Esophagus squamous epithelium (tissue), 5 donors: ENCODE results near the gene RILPL1. TPM values are rescaled to one million over a fixed set of nuclear protein-coding genes. Genes with fewer than 3 reads are reported as not detected.

Experiments
- DNase-seq: peaks from one replicate; lab custom pipeline; 2025; lab: John Stamatoyannopoulos, UW
- H3K27ac ChIP-seq, 4 donors: fragments of 200-600 bp; sonication (generic); one replicate each; pipeline ENCODE4 v1.5.1; 2016 to 2019; ENCODE audit warnings: mild to moderate bottlenecking in 1 of 4
- H3K27me3 ChIP-seq, 4 donors: fragments of 200-600 bp; sonication (generic); 1 replicate in 3 of 4; 2 replicates in 1 of 4; pipeline versions ENCODE4 v1.5.1 to v1.6.0; 2017 to 2021; ENCODE audit warnings: antibody characterized with exemption in 1 of 4
- H3K36me3 ChIP-seq, 3 donors: fragments of 200-600 bp; sonication (generic); one replicate each; pipeline ENCODE4 v1.5.1; 2016 to 2019
- H3K4me1 ChIP-seq, 3 donors: fragments of 200-600 bp; sonication (generic); one replicate each; pipeline ENCODE4 v1.5.1; 2017 to 2019
- H3K4me3 ChIP-seq, 4 donors: fragments of 200-600 bp; sonication (generic); 1 replicate in 3 of 4; 2 replicates in 1 of 4; pipeline ENCODE4 v1.5.1; 2016 to 2019; ENCODE audit warnings: mild to moderate bottlenecking in 2 of 4, moderate library complexity in 1 of 4
- H3K9me3 ChIP-seq, 3 donors: fragments of 200-600 bp; sonication (generic); one replicate each; pipeline ENCODE4 v1.5.1; 2016 to 2019
- CTCF ChIP-seq, 6 experiments: fragments of 450-650 bp in 4 of 6; fragments of 200-600 bp in 2 of 6; sonication (generic) in 2 of 6; IDR thresholded peaks; one replicate each; pipeline ENCODE4 v1.5.1; 2016 to 2019; ENCODE audit warnings: antibody characterized with exemption in 6 of 6, mild to moderate bottlenecking in 4 of 6, moderate library complexity in 4 of 6
- POLR2A ChIP-seq, 4 donors: fragments of 450-650 bp; IDR thresholded peaks; one replicate each; pipeline ENCODE4 v1.6.1; 2017; ENCODE audit warnings: antibody characterized with exemption in 4 of 4, mild to moderate bottlenecking in 4 of 4, moderate library complexity in 3 of 4
- WGBS, 2 donors: methylation state at CpG; one replicate each; pipeline ENCODE4 v1.1.5; 2018; 5-methylcytosine and 5-hydroxymethylcytosine counted together
- intact Hi-C: fragments of 100-400 bp; cut with DNase I; formaldehyde crosslinking; loops from one replicate; pipeline ENCODE4 v1.15.0; 2022
- total RNA-seq, 4 donors: library from RNA; depleted of rRNA; stranded (reverse); fragments of >200 nt; gene quantifications; one replicate each; pipeline ENCODE4 v1.1.0, GENCODE V29; 2016
- donor health status: DM: yes; HTN: yes; CAD: no.

Gene RILPL1
- total RNA-seq, 4 donors from 2014 or later: 4.6 to 14.5 (median 7.0) TPM

DNA sequence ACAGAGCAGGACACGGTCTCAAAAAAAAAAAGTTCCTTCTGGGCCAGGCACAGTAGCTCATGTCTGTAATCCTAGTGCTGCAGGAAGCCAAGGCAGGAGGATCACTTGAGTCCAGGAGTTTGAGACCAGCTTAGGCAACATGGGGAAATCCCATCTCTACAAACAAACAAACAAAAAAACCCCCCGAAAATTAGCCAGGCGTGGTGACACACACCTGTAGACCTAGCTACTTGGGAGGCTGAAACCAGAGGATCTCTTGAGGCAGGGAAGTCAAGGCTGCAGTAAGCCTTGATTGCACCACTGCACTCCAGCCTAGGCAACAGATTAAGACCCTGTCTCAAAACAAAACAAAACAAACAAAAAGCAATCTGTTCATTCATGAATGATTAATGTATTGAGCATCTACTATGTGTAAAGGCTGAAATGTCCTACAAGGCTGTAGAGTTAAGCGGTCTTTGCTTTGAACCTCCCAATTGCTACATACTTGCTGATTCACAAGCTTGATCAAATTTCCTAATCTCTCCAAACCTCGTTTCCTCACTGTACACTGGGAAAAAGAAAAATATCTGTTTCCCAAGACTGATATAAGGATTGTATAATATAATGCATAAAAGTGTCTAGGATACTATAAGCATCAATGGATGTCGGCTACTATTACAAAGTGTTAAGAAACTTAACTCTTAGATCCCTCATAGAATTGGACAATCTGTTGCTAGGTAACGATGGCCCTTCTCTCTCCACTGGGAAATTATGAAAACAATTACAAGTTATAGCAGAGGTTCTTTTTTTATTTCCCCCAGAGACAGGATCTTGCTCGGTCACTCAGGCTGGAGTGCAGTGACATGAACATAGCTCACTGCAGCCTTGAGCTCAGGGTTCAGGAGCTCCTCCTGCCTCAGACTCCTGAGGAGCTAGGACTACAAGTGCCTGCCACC lies 89.2 kb downstream of the RILPL1 start:
- WGBS, 2 donors: 60 to 63% methylated on average over 8 of the region's 8 CpGs
- peaks cover 6 to 24% (median 20%) of the 10 kb centered on the region in 3 donors for H3K4me1 ChIP-seq
- TF ChIP-seq CTCF (IDR thresholded peaks at IDR 0.05): no peak
- TF ChIP-seq POLR2A (IDR thresholded peaks at IDR 0.05): no peak
- no peak for DNase-seq
- intact Hi-C loops: no loop called here
- no peaks in the 10 kb centered on the region for H3K27me3 ChIP-seq
- H3K9me3 ChIP-seq: no peaks in the 10 kb centered on the region
- H3K27ac ChIP-seq: peak overlapping the region in 1 of 4 donors; percentile 67
- no peak overlapping the region for H3K4me3 ChIP-seq
- no peaks in the 10 kb centered on the region for H3K36me3 ChIP-seq

DNA sequence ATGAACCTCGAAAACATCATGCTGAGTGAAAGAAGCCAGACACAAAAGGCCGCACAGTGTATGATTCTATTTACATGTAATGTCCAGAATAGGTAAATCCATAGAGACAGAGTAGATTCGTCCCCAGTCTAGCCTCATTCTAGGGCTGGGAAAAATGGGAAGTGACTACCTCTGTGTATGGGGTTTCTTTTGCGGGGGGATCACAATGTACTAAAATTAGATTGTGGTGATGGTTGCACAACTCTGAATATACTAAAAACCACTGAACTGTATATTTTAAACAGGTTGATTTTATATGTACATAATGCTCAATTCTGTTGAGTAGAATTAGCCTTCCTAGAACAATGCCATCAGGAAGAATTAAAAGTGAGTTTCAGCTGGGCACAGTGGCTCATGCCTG lies 90.7 kb downstream of the RILPL1 start:
- WGBS, 2 donors: 68% methylated on average over 3 to 4 of the region's 4 CpGs
- TF ChIP-seq POLR2A (IDR thresholded peaks at IDR 0.05) (no peak), CTCF (IDR thresholded peaks at IDR 0.05) (no peak)
- H3K27ac ChIP-seq: no peak overlapping the region
- intact Hi-C loops: no loop called here
- DNase-seq: no peak
- peaks cover 6 to 24% (median 20%) of the 10 kb centered on the region in 3 donors for H3K4me1 ChIP-seq
- H3K9me3 ChIP-seq: no peaks in the 10 kb centered on the region
- H3K27me3 ChIP-seq: no peaks in the 10 kb centered on the region
- H3K4me3 ChIP-seq: no peak overlapping the region
- H3K36me3 ChIP-seq: no peaks in the 10 kb centered on the region

DNA sequence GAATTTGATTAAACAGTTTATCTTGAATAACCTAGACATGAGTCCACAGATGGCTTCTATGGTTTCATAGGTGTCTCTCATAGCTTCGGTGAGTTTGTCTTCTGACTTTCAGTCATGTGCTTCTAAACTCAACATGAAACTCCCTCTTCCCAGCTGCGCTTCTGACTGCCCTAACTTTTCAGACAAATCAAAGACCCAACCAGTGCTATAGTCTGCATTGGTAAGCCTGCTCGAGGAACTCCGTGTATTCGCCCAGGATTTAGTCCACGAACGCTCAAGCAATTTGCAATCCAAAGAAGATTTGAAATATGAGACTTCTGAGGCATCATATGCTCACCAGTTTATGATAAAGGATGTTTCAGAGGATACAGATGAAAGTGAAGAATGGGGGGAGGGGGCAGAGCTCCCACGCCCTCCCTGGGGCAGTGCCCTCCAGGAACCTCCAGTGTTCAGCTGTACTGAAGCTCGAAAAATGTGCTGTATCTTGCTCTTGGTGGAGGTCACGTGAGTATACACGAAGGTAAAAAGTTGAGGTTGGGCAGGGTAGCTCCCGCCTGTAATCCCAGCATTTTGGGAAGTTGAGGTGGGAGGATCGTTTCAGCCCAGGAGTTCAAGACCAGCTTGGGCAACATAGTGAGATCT lies 91.9 kb downstream of the RILPL1 start:
- WGBS, 2 donors: 78 to 81% methylated on average over 13 of the region's 13 CpGs
- H3K27ac ChIP-seq: no peak overlapping the region
- H3K9me3 ChIP-seq: no peaks in the 10 kb centered on the region
- H3K4me1 ChIP-seq: peaks cover 10 to 31% (median 24%) of the 10 kb centered on the region in 3 donors
- no peak overlapping the region for H3K4me3 ChIP-seq
- no peak for DNase-seq
- H3K27me3 ChIP-seq: no peaks in the 10 kb centered on the region
- intact Hi-C loops: no loop called here
- H3K36me3 ChIP-seq: no peaks in the 10 kb centered on the region
- TF ChIP-seq CTCF (IDR thresholded peaks at IDR 0.05): no peak
- no peak for TF ChIP-seq POLR2A (IDR thresholded peaks at IDR 0.05)

- peak; percentile 53 for DNase-seq
- peak within 1 kb of the TSS; percentile 62 to 95 (median 73) for H3K4me3 ChIP-seq
- H3K36me3 ChIP-seq: peaks cover 0 to 2% (median 0%) of the 10 kb centered on the region in 3 donors
- 0 to 1% methylated on average over 26 to 55 of the region's 69 CpGs for WGBS, 2 donors
- H3K9me3 ChIP-seq: no peaks in the 10 kb centered on the region
- peaks cover 11 to 58% (median 33%) of the 10 kb centered on the region in 3 donors for H3K4me1 ChIP-seq
- TF ChIP-seq POLR2A (IDR thresholded peaks at IDR 0.05): peak in 2 of 4 donors; percentile 66 to 75
- peak in 2 of 6 experiments; percentile 21 to 29 for TF ChIP-seq CTCF (IDR thresholded peaks at IDR 0.05)
- peak within 1 kb of the TSS; percentile 77 to 90 (median 86) for H3K27ac ChIP-seq
- intact Hi-C loops: no loop called here
- no peaks in the 10 kb centered on the region for H3K27me3 ChIP-seq
Observed at GRCh38 chr12:123436017-123436964, 97.2 kb downstream of the RILPL1 start, which contains the start of gene RILPL2. Gene RILPL2 (minus strand): TSS chr12:123436684. CDS start chr12:123436420, 264 bp downstream.
